DND-41 (cell line): Measurements from ENCODE around the gene EXOSC1.
"Not testable (repeated sequence)": the region's sequence is repeated elsewhere in the genome, so short reads cannot be mapped to it uniquely, and the experiment has no call there.

Experiments
- EZH2 ChIP-seq: IDR thresholded peaks from 3 replicates; pipeline ENCODE4 v1.6.1; 2012; ENCODE audit warnings: borderline replicate concordance, low read depth, mild to moderate bottlenecking, moderate library complexity, low read length, inconsistent platforms; ENCODE audit not compliant: severe bottlenecking
- TF ChIP-seq, protein P1 (sequence below): IDR thresholded peaks from 2 replicates; pipeline ENCODE4 v1.5.1; 2012; ENCODE audit warnings: borderline replicate concordance, low read length, moderate library complexity, mild to moderate bottlenecking; ENCODE audit not compliant: poor library complexity, severe bottlenecking; ENCODE audit errors: extremely low read depth

DNA sequence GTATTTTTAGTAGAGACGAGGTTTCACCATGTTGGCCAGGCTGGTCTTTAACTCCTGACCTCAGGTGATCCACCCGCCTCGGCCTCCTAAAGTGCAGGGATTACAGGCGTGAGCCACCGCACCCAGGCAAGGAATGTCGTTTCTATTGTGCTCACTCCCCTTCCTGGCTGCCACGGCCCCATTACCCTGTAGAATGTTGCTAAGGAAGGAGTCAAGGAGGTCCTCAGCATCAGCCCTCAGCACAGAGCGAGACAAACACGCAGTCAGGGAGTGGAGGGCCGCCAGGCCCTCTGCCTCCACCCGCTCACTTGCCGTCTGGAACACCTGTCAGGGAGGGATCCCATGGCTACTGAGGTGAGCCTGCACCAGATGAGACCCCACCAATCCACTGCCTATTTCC, 23.0 kb upstream of the EXOSC1 start:
- not testable (repeated sequence) for TF ChIP-seq EZH2
- TF ChIP-seq, protein P1, sequence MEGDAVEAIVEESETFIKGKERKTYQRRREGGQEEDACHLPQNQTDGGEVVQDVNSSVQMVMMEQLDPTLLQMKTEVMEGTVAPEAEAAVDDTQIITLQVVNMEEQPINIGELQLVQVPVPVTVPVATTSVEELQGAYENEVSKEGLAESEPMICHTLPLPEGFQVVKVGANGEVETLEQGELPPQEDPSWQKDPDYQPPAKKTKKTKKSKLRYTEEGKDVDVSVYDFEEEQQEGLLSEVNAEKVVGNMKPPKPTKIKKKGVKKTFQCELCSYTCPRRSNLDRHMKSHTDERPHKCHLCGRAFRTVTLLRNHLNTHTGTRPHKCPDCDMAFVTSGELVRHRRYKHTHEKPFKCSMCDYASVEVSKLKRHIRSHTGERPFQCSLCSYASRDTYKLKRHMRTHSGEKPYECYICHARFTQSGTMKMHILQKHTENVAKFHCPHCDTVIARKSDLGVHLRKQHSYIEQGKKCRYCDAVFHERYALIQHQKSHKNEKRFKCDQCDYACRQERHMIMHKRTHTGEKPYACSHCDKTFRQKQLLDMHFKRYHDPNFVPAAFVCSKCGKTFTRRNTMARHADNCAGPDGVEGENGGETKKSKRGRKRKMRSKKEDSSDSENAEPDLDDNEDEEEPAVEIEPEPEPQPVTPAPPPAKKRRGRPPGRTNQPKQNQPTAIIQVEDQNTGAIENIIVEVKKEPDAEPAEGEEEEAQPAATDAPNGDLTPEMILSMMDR, result not testable (repeated sequence)
